MCF 10A (cell line): Measurements from ENCODE around the gene REG1A. TPM values are rescaled to one million over a fixed set of nuclear protein-coding genes. Genes with fewer than 3 reads are reported as not detected.

Experiments used
- BruUV-seq: library from RNA; stranded (reverse); fragments of 400-500 nt; replicated peaks from 2 replicates; lab custom pipeline; 2021; lab: Mats Ljungman, UMichigan
- CTCF ChIA-PET: fragments of 300-600 bp; sonication (Branson Sonifier 250); formaldehyde crosslinking; extraction: SDS; loops from one replicate; lab custom pipeline; 2021; ENCODE audit warnings: antibody characterized with exemption, inconsistent platforms; lab: Yijun Ruan, JAX
- POLR2A ChIA-PET: fragments of 300-600, 350-650 bp; sonication (Branson Sonifier 250); formaldehyde crosslinking; extraction: SDS; loops from one replicate; lab custom pipeline; 2020; ENCODE audit warnings: antibody characterized with exemption, inconsistent platforms; lab: Yijun Ruan, JAX
- DNase-seq: peaks from one replicate; pipeline ENCODE4 v3.0.0-alpha.2; 2018; ENCODE audit not compliant: unreplicated experiment
- H3K27ac Mint-ChIP-seq: one replicate; pipeline ENCODE4 v1.8.0; 2022; ENCODE audit warnings: mild to moderate bottlenecking, low read depth, mixed read lengths; ENCODE audit not compliant: unreplicated experiment
- H3K27me3 Mint-ChIP-seq: one replicate; pipeline ENCODE4 v1.8.0; 2022; ENCODE audit warnings: mixed read lengths; ENCODE audit not compliant: insufficient read depth, unreplicated experiment
- H3K36me3 Mint-ChIP-seq: one replicate; pipeline ENCODE4 v1.8.0; 2022; ENCODE audit warnings: mild to moderate bottlenecking, moderate library complexity, mixed read lengths; ENCODE audit not compliant: insufficient read depth, unreplicated experiment
- H3K4me1 Mint-ChIP-seq: one replicate; pipeline ENCODE4 v1.8.0; 2022; ENCODE audit warnings: mixed read lengths; ENCODE audit not compliant: insufficient read depth, unreplicated experiment
- H3K4me3 Mint-ChIP-seq: one replicate; pipeline ENCODE4 v1.8.0; 2022; ENCODE audit warnings: mild to moderate bottlenecking, moderate library complexity, mixed read lengths; ENCODE audit not compliant: unreplicated experiment
- H3K9me3 Mint-ChIP-seq: one replicate; pipeline ENCODE4 v1.8.0; 2022; ENCODE audit warnings: mixed read lengths; ENCODE audit not compliant: unreplicated experiment
- intact Hi-C: fragments of 100-400 bp; cut with micrococcal nuclease; formaldehyde crosslinking; loops from 2 replicates; pipeline ENCODE4 v1.14.1; 2022
- total RNA-seq: library from RNA; stranded (reverse); gene quantifications from 2 replicates; pipeline ENCODE4 v1.2.3, GENCODE V29; 2022
- TF ChIP-seq, protein P1 (sequence below): fragments of 200-600 bp; IDR thresholded peaks from one replicate; pipeline ENCODE4 v1.8.0; 2022; ENCODE audit warnings: antibody characterized with exemption, mild to moderate bottlenecking; ENCODE audit not compliant: unreplicated experiment

The REG1A gene
- total RNA-seq, 1 experiment from 2014 or later, result not detected

DNA sequence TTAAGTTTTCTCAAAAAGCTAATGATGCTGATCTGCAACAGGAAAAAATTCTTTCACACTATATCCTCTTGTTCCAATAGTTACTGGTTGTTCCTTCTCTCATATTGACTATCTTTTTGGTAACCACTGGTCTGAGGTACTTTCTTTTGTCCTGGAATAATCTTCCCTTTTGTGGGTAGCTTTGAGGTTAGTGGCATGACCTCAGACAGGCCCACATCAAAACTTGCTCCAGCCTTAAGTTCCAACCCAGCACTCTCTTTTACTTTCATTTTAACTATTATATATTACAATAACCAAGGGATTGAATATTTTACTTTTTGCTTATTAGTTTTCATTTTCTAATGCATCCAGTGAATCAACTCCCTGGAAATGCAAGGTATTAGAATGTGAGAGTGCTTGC lies 9.5 kb downstream of the REG1A start:
- Mint-ChIP-seq H3K4me1 (no peaks in the 10 kb centered on the region), H3K4me3 (no peak overlapping the region), H3K27ac (no peak overlapping the region), H3K27me3 (no peaks in the 10 kb centered on the region), H3K9me3 (peaks cover 10% of the 10 kb centered on the region), H3K36me3 (no peaks in the 10 kb centered on the region)
- DNase-seq, result no peak
- TF ChIP-seq, protein P1, sequence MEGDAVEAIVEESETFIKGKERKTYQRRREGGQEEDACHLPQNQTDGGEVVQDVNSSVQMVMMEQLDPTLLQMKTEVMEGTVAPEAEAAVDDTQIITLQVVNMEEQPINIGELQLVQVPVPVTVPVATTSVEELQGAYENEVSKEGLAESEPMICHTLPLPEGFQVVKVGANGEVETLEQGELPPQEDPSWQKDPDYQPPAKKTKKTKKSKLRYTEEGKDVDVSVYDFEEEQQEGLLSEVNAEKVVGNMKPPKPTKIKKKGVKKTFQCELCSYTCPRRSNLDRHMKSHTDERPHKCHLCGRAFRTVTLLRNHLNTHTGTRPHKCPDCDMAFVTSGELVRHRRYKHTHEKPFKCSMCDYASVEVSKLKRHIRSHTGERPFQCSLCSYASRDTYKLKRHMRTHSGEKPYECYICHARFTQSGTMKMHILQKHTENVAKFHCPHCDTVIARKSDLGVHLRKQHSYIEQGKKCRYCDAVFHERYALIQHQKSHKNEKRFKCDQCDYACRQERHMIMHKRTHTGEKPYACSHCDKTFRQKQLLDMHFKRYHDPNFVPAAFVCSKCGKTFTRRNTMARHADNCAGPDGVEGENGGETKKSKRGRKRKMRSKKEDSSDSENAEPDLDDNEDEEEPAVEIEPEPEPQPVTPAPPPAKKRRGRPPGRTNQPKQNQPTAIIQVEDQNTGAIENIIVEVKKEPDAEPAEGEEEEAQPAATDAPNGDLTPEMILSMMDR, result no peak
- intact Hi-C loops, result no loop called here
- ChIA-PET CTCF (no interaction called here), POLR2A (no interaction called here)
- BruUV-seq, result no TSS peak

DNA sequence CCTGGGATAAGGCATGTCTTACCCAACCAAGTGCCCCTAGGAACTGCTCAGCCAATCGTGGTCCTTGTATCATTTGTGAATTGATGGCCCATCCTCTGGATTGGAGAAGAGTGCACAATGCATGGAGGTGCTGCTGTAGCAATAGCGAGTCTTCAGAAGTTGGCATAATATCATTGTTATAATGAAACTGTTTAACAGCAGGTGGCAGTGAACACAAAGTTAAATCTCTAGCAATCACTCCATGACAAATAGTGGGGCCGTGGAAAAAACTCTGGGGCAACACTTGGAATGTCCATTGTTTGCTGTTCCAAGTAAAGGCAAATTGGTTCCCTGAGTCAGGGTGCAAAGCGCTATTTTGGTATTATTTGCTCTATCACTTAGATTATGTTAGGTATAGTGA lies 11.4 kb downstream of the REG1A start:
- Mint-ChIP-seq H3K9me3 (peaks cover 17% of the 10 kb centered on the region), H3K4me3 (no peak overlapping the region), H3K36me3 (no peaks in the 10 kb centered on the region), H3K4me1 (no peaks in the 10 kb centered on the region), H3K27ac (no peak overlapping the region), H3K27me3 (no peaks in the 10 kb centered on the region)
- no peak for DNase-seq
- ChIA-PET CTCF (no interaction called here), POLR2A (no interaction called here)
- TF ChIP-seq, protein P1, result no peak
- intact Hi-C loops, result no loop called here
- BruUV-seq, result no TSS peak

DNA sequence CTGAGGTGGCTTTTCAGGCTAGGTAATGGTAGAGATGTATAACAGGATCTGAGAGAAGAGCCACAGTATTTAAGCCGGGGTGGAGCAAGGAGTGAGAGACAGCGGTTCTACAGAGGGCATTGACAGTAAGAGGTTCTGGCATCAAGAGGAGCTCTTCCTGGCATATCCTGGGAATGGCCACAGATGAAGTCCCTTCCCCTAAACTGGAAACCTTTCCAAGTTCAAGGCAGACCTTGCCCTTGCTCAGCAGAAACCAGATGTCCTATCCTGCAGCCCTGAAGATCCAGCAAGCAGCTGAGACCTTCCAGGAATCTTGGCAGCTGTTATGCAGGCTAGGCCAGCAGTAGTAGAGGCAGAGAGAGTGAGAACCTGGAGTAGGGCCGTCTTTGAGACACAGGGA lies 18.1 kb downstream of the REG1A start:
- ChIA-PET CTCF (interaction anchor here (0.6 to 1.1 kb wide), 2 partner anchors 48 to 166 kb away, joined by 3 to 5 read pairs; no protein-coding TSS in a partner anchor), POLR2A (no interaction called here)
- BruUV-seq, result no TSS peak
- no peaks in the 10 kb centered on the region for H3K27me3 Mint-ChIP-seq
- no peak for DNase-seq
- intact Hi-C loops, result no loop called here
- H3K9me3 Mint-ChIP-seq, result peaks cover 26% of the 10 kb centered on the region
- H3K4me3 Mint-ChIP-seq, result no peak overlapping the region
- no peaks in the 10 kb centered on the region for H3K36me3 Mint-ChIP-seq
- no peak overlapping the region for H3K27ac Mint-ChIP-seq
- TF ChIP-seq, protein P1, result no peak
- H3K4me1 Mint-ChIP-seq, result no peaks in the 10 kb centered on the region

DNA sequence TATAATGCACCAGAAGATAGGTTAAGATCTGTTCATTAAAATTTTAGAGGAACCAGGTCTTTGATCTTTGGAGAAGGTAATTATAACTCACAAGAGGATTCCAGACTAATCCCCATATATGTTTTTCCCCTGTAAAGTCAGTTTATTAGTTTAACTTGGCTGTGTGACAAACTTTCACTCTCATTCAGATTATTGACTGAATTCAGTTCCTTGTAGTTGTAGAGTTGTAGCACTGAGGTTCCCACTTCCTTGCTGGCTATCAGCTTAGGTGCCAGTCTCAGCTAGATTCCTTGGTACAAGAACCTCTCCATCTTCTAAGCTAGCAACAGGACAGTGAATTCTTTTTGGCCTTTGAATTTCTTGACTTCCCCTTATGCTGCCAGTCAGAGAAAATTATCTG lies 19.1 kb downstream of the REG1A start:
- Mint-ChIP-seq H3K4me3 (no peak overlapping the region), H3K27me3 (no peaks in the 10 kb centered on the region), H3K4me1 (no peaks in the 10 kb centered on the region), H3K27ac (no peak overlapping the region), H3K9me3 (peaks cover 32% of the 10 kb centered on the region), H3K36me3 (no peaks in the 10 kb centered on the region)
- POLR2A ChIA-PET, result interaction anchor here (0.7 kb wide), 1 partner anchor 601 kb away, joined by 3 read pairs; no protein-coding TSS in a partner anchor
- no TSS peak for BruUV-seq
- DNase-seq, result no peak
- CTCF ChIA-PET, result interaction anchor here (0.6 to 1.1 kb wide), 2 partner anchors 23 to 49 kb away, joined by 3 read pairs; no protein-coding TSS in a partner anchor
- TF ChIP-seq, protein P1, result no peak
- intact Hi-C loops, result no loop called here
